Stimulated activated CD8-positive, alpha-beta memory T cell treated with anti-CD3 and anti-CD28 coated beads, Interleukin-4, amount 100 ng/mL, for 1 hour (primary cell): ENCODE data around the gene SIX3.

Source experiments
- DNase-seq, 2 donors: peaks; one replicate each; pipeline ENCODE4 v3.0.0-alpha.2; 2020; ENCODE audit warnings: low read depth in 2 of 2, low spot score in 1 of 2

SIX3 gene

DNA sequence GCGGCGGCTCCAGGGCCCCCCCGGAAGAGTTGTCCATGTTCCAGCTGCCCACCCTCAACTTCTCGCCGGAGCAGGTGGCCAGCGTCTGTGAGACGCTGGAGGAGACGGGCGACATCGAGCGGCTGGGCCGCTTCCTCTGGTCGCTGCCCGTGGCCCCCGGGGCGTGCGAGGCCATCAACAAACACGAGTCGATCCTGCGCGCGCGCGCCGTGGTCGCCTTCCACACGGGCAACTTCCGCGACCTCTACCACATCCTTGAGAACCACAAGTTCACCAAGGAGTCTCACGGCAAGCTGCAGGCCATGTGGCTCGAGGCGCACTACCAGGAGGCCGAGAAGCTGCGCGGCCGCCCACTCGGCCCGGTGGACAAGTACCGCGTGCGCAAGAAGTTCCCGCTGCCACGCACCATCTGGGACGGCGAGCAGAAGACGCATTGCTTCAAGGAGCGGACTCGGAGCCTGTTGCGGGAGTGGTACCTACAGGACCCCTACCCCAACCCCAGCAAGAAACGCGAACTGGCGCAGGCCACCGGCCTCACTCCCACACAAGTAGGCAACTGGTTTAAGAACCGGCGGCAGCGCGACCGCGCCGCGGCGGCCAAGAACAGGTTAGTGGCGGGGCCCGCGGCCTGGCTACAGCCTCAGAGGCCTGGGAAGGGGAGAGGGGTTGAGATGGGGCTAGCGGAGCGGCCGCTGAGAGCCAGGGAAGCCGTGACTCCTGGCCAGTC is 965 bp downstream of the SIX3 start:
- DNase-seq, result no peak

DNA sequence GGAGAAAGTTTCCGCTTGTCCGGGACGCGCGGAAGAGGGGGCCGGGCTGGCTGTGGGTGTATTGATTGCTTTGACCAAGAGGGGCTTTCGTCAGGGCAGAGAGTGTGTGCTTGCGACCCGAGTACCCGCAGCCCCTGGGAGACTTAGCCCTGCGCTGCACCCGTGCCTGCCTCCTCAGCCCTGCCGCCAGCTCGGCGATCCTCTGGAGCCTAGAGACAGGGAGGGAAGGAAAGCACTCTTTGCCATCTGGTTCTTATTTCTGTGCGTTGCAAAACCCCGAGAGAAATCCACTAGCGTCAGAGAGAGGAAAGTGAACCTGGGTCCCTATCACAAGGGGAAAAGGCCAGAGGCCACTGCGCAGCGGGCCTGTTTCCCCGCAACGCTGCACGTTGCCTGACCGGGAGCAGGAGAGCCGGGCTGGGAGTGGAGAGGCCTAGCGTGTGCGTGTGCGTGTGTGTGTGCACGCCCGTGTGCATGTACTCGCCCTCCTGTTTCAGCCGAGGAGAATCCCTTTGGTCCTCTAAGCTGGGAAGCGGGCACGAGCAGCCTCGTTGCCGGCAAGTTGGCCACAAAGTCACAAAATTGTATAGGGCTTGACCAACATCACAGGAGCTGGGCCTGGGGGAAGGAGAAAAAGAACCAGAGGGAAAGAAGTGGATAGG is 1.7 kb downstream of the SIX3 start:
- no peak for DNase-seq

GRCh38 chr2:44943693-44944101 is 2.2 kb downstream of the SIX3 start:
- DNase-seq, result no peak

DNA sequence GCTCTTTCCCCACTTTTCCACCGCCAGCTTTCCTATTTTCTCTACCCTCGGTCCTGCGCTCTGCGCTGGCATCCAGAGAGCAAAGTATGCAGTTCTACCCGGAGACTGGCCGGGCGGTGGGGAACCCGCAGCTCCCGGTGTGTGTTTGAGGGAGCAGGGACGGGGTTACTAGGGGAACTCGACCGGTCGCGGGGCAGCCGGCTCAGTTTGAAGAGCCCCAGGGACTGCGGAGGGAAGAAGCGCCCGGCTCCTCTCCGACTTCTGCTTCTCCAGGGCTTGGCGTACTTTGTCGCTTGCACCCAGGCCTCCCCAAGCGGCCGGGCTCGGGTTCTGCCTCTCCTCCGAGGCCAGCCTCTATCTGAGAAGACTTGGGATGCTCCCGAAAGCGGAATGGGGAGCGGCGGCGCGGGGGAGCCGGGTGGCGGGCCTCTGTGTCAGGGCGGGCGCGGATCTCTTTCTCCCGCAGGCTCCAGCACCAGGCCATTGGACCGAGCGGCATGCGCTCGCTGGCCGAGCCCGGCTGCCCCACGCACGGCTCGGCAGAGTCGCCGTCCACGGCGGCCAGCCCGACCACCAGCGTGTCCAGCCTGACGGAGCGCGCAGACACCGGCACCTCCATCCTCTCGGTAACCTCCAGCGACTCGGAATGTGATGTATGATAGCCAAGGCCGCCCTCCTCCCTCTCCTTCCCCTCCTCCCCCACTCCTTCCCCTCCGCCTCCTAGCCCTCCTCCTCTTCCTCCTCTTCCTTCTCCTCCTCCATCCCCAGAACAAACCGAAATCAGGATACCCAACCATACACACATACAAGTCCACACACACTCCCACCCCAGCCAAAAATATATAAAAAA is 2.8 kb downstream of the SIX3 start:
- DNase-seq, result no peak

GRCh38 chr2:44944952-44945612 is 3.6 kb downstream of the SIX3 start:
- DNase-seq, result no peak

GRCh38 chr2:44945676-44946371 is 4.3 kb downstream of the SIX3 start:
- no peak for DNase-seq

DNA sequence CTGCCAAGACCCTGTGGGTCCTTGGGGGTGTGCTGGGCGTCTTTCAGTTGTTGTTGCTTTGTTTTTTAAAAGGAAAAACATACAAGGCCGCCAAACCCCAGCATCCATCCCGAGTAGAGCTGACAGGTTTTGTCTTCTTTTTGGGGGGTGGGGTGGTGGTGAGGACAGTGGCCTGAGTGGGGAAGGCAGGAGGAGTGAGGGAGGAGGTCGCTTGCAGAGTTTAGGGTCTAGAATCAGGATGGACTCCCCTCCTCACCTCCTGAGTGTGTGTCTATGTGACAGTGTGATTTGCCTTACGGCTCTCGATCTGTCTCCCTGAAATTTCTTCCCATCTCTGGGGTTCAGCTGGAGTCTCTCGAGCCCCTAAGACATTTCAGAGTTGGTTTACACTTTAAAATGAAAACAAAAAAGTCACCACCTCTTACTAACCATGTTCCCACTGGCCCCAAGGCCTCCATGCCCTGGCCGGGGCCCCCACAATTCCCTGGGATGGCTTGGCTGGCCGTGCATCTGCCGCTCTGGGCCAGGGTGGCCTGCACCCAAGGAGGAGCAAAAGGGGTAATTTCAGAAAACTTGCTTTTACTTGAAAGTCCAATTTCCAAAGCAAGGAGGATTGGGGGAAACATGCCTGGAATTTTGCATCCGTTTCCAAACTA is 5.0 kb downstream of the SIX3 start:
- DNase-seq, result no peak

GRCh38 chr2:44947028-44947375 is 5.5 kb downstream of the SIX3 start:
- no peak for DNase-seq

DNA sequence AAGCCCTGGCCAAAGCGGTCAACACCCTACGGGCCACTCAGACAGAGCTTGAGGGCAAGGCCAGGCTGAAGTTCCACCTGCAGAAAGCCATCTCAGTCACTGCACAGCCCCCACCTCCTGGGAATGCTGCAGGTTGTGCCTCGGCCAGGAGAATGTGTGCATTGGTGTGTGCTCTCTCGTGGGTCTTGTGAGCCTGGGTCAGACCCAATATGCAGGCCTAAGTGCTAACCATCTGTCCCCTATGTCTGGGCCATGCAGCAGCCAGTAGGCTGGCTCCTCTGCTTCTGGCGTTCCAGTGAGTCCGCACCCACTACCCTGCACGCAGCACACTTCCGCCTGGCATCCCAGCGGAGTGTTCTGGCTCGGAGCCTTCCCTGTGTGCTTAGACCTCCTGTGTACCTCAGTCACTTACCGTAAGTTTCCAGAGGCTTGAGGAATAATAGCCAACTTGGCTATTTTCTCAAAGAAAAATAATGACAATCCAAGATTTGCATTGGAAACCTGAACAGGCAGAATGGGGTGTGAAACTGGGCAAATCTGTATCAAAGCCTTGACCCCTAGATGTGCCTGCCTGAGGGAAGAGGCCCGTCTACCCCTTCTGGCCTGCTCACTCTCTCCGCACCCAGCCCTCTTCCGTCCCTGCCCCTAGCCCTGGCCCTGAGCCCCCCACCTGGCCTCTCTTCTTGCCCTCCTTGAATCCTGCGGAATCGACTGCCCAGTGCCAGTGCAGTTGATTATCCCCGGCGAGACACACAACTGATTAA is 7.2 kb downstream of the SIX3 start:
- DNase-seq, result no peak

- DNase-seq, result no peak
Measured at GRCh38 chr2:44949329-44950151, 8.0 kb downstream of the SIX3 start.

- no peak for DNase-seq
Measured at GRCh38 chr2:44950646-44951045, 9.1 kb downstream of the SIX3 start.

DNA sequence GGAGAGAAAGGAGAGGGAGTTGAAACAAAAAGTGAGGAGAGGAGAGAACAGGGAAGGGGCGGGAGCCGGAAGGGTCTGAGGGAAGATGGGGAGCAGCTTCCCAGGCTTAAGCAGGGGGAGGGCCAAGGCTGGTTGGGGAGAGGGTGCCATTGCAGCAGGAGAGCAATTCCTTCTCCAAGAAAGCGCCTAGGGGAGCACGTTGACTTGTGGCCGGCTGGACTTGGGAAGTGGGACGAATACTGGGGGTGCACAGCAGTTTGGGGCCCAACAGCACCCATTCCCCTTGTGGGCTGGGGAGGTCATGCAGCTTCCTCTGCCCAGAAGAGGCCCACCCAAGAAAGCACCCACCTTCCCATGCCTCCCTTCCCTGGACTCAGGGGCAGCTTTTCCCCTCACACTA is 9.6 kb downstream of the SIX3 start:
- no peak for DNase-seq

DNA sequence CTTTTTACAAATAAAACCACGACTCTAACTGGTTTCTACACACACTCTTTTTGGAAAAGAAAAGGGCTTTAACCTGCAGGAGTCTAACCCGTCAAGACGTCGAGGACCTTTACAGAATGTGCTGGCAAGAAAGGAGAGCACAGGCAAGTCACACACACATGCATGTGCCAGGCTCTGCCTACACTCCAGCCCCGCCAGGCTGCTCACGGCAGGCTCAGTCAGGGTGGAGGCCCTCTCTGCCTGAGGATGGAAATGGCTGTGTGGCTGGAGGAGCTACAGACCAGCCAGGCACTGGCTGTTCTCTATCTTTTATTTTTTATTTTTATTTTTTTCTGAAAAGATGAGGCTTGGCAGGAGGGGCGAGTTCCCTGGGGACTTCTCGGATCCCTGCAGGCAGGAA is 10.2 kb downstream of the SIX3 start:
- DNase-seq, result no peak

DNA sequence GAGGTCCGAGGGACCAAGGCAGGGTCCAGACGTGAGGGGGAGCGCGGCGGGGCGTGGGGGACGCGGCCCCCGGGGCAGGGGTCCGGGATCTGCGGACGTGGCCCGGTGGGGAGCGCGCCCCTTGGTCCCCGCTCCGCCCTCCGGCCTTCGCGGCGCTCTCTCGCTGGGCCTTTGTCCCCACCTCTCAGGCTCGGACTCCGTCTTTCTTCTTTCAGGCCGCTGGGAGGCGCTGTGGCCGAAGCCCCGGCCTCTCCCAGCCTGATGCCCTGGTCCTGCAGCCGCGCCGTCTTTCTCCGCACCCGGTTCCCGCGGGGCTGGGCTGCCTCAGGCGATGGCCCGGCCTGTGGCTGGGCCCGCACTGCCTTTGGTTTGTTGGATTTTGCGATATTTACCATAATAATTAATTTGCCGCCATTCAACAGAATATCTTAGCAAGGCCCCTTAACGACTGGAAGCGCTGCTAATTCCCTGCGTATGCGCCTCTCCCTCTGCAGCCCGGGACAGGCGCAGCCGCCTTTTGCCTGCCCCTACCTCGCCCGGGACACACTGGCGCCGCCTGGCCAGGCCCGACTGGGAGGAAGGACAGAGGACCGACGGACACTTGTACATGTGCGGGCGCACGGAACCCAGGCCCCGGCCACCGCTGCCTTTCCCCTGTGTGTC is 10.8 kb downstream of the SIX3 start:
- DNase-seq, result no peak

GRCh38 chr2:44952806-44953498 is 11.4 kb downstream of the SIX3 start:
- no peak for DNase-seq

DNA sequence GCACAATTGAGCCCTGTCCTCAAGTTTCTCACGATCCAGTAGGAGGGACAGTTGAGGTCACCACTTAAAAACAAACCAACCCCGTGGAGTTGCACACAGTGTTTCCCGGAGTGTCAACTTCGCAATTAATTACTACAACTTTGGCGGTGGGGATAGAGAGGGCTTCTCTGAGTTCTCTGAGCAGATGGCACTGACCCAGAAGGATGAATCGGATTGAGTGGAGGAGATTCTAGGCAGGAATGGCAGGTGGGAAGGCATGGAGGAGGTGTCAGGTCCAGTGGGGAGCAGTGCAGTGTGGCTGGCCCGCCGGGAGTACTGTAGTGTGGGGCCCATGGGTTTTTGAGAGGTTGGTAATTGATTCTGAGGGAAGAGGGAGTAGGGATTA is 12.0 kb downstream of the SIX3 start:
- no peak for DNase-seq

DNA sequence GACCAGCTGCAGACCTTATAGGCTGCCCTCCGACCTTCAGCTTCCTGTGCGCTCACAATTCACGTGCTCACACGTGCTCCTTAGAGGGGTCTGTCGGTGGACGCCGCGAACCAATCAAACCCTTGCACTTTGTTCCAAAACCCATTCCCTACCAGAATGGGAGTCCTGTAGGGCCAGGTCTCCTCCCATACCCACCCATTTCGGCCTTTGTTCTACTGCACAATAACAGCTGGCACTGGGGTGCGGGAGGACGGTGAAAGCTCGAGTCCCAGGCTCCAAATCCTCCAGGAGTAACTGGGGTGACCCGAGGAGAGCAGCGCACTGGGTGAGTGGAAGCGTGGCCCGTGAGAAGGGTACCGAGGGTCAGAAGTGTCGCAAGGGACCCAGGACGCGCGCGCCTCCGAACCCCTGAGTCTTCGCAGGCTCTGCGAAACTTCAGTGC is 13.0 kb downstream of the SIX3 start:
- DNase-seq, result no peak
